Panc1 (cell line): ENCODE results near the gene NEK4. TPM values are rescaled to one million over a fixed set of nuclear protein-coding genes. Genes with fewer than 3 reads are reported as not detected.

Source experiments
- ATAC-seq: fragments of 200-7000 bp; cut with Tn5 transposase; 2 replicates; pipeline ENCODE4 v1.9.1; 2020; ENCODE audit warnings: mild to moderate bottlenecking, moderate library complexity
- BruUV-seq: library from RNA; stranded (reverse); fragments of 400-500 nt; replicated peaks from 2 replicates; lab custom pipeline; 2021; lab: Mats Ljungman, UMichigan
- CTCF ChIA-PET: fragments of 300-600 bp; sonication (Branson Sonifier 250); formaldehyde crosslinking; loops from one replicate; lab custom pipeline; 2022; ENCODE audit warnings: antibody characterized with exemption; lab: Charles Lee
- POLR2A ChIA-PET: fragments of 300-600 bp; sonication (Branson Sonifier 250); formaldehyde crosslinking; loops from one replicate; lab custom pipeline; 2022; ENCODE audit warnings: antibody characterized with exemption; lab: Charles Lee
- DNase-seq: peaks from one replicate; pipeline ENCODE4 v3.0.0-alpha.2; 2010; ENCODE audit warnings: low read depth, low spot score
- H3K27ac ChIP-seq: 2 replicates; pipeline ENCODE4 v1.5.1; 2011; ENCODE audit warnings: mild to moderate bottlenecking, low read length, inconsistent platforms
- H3K27me3 ChIP-seq: fragments of 200-500 bp; sonication (Bioruptor generic); 2 replicates; pipeline ENCODE4 v1.6.0; 2014; ENCODE audit warnings: low read length, inconsistent platforms; ENCODE audit not compliant: control insufficient read depth, insufficient read depth
- H3K36me3 ChIP-seq: fragments of 200-500 bp; sonication (Bioruptor generic); 2 replicates; pipeline ENCODE4 v1.5.1; 2014; ENCODE audit warnings: inconsistent platforms, mild to moderate bottlenecking, low read length, moderate library complexity; ENCODE audit not compliant: control insufficient read depth, insufficient read depth
- H3K4me1 ChIP-seq: 2 replicates; pipeline ENCODE4 v1.5.1; 2011; ENCODE audit warnings: inconsistent platforms, mild to moderate bottlenecking, low read length, moderate library complexity; ENCODE audit not compliant: control insufficient read depth, insufficient read depth
- H3K4me3 ChIP-seq, 2 experiments: 2 replicates each; pipeline ENCODE4 v1.5.1; 2011 to 2012; ENCODE audit warnings: low read depth in 2 of 2, low read length in 2 of 2, mild to moderate bottlenecking in 2 of 2, inconsistent platforms in 1 of 2, moderate library complexity in 1 of 2
- H3K9me3 ChIP-seq: fragments of 200-500 bp; sonication (Bioruptor generic); 2 replicates; pipeline ENCODE4 v1.5.1; 2014; ENCODE audit warnings: low read depth, mild to moderate bottlenecking, inconsistent platforms, low read length, moderate library complexity; ENCODE audit not compliant: control insufficient read depth, insufficient read depth
- POLR2AphosphoS5 ChIP-seq: IDR thresholded peaks from 2 replicates; pipeline ENCODE4 v1.6.1; 2012; ENCODE audit warnings: mild to moderate bottlenecking, low read depth, low read length, moderate library complexity
- SIN3A ChIP-seq: IDR thresholded peaks from 2 replicates; pipeline ENCODE4 v1.6.1; 2012; ENCODE audit warnings: low read depth, mild to moderate bottlenecking, low read length, moderate library complexity, borderline replicate concordance; ENCODE audit not compliant: insufficient read depth
- TCF7L2 ChIP-seq: IDR thresholded peaks from 2 replicates; pipeline ENCODE4 v1.6.1; 2011; ENCODE audit warnings: mild to moderate bottlenecking, low read depth, low read length, inconsistent platforms
- in situ Hi-C: cut with HindIII; loops from 2 replicates; pipeline ENCODE4 v1.10.0; 2016; ENCODE audit warnings: low sequenced_read_pairs, low pct_unique_long_range_greater_than_20kb
- intact Hi-C: fragments of 100-400 bp; cut with micrococcal nuclease; formaldehyde crosslinking; loops from one replicate; pipeline ENCODE4 v1.10.0; 2022; ENCODE audit not compliant: unreplicated experiment
- total RNA-seq: library from RNA; stranded (reverse); gene quantifications from one replicate; pipeline ENCODE4 v1.2.1, GENCODE V29; 2021; ENCODE audit not compliant: unreplicated experiment
- TF ChIP-seq, protein P1 (sequence below): fragments of 450-650 bp; IDR thresholded peaks from 2 replicates; pipeline ENCODE4 v1.5.1; 2017; ENCODE audit warnings: mild to moderate bottlenecking
- TF ChIP-seq, protein P2 (sequence below), 2 experiments: IDR thresholded peaks; 2 replicates each; pipeline ENCODE4 v1.6.1; 2011 to 2012; ENCODE audit warnings: low read depth in 2 of 2, control low read depth in 1 of 2, low read length in 1 of 2, mild to moderate bottlenecking in 1 of 2, moderate library complexity in 1 of 2; ENCODE audit not compliant: insufficient read depth in 1 of 2

The NEK4 gene
- total RNA-seq, 1 experiment from 2014 or later, result 22.9 TPM

DNA sequence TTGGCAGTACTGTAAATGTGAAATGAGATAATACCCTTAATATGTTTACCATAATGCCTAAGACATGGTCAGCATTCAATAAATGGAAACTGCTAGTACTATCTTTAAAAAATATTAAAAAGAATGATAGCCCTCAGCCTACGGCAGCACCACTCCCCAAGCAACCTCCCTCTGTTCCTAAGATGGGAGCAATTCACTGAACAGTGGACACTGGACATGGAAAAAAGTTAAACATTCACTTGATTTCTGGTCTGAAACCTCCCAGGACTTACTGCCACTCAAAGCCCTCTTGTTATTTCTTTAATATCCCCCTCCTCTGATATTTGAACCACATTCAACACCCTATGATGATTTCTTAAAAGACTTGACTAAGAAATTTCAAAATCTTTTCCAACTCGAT lies 27.0 kb downstream of the NEK4 start:
- H3K36me3 ChIP-seq, result peaks cover 2% of the 10 kb centered on the region; the same call in 1 of the 2 replicates
- no peaks in the 10 kb centered on the region for H3K27me3 ChIP-seq
- H3K27ac ChIP-seq, result no peak overlapping the region
- ATAC-seq, result no peak
- no peaks in the 10 kb centered on the region for H3K4me1 ChIP-seq
- no peaks in the 10 kb centered on the region for H3K9me3 ChIP-seq
- CTCF ChIA-PET, result no interaction called here
- TF ChIP-seq TCF7L2 (no peak), SIN3A (no peak), POLR2AphosphoS5 (no peak)
- TF ChIP-seq, protein P1, sequence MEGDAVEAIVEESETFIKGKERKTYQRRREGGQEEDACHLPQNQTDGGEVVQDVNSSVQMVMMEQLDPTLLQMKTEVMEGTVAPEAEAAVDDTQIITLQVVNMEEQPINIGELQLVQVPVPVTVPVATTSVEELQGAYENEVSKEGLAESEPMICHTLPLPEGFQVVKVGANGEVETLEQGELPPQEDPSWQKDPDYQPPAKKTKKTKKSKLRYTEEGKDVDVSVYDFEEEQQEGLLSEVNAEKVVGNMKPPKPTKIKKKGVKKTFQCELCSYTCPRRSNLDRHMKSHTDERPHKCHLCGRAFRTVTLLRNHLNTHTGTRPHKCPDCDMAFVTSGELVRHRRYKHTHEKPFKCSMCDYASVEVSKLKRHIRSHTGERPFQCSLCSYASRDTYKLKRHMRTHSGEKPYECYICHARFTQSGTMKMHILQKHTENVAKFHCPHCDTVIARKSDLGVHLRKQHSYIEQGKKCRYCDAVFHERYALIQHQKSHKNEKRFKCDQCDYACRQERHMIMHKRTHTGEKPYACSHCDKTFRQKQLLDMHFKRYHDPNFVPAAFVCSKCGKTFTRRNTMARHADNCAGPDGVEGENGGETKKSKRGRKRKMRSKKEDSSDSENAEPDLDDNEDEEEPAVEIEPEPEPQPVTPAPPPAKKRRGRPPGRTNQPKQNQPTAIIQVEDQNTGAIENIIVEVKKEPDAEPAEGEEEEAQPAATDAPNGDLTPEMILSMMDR, result no peak
- TF ChIP-seq, protein P2, sequence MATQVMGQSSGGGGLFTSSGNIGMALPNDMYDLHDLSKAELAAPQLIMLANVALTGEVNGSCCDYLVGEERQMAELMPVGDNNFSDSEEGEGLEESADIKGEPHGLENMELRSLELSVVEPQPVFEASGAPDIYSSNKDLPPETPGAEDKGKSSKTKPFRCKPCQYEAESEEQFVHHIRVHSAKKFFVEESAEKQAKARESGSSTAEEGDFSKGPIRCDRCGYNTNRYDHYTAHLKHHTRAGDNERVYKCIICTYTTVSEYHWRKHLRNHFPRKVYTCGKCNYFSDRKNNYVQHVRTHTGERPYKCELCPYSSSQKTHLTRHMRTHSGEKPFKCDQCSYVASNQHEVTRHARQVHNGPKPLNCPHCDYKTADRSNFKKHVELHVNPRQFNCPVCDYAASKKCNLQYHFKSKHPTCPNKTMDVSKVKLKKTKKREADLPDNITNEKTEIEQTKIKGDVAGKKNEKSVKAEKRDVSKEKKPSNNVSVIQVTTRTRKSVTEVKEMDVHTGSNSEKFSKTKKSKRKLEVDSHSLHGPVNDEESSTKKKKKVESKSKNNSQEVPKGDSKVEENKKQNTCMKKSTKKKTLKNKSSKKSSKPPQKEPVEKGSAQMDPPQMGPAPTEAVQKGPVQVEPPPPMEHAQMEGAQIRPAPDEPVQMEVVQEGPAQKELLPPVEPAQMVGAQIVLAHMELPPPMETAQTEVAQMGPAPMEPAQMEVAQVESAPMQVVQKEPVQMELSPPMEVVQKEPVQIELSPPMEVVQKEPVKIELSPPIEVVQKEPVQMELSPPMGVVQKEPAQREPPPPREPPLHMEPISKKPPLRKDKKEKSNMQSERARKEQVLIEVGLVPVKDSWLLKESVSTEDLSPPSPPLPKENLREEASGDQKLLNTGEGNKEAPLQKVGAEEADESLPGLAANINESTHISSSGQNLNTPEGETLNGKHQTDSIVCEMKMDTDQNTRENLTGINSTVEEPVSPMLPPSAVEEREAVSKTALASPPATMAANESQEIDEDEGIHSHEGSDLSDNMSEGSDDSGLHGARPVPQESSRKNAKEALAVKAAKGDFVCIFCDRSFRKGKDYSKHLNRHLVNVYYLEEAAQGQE (IDR thresholded peaks at IDR 0.05; ENCODE audit: insufficient read depth in 1 of 2, low read depth in 2 of 2, low read length in 1 of 2), result no peak
- DNase-seq, result no peak
- in situ Hi-C loops (no loop called here), intact Hi-C loops (loop anchor here (10.0 kb wide), 1 partner anchor 81 kb away; no protein-coding TSS in a partner anchor)
- no TSS peak for BruUV-seq
- POLR2A ChIA-PET, result no interaction called here
- H3K4me3 ChIP-seq, result no peak overlapping the region

DNA sequence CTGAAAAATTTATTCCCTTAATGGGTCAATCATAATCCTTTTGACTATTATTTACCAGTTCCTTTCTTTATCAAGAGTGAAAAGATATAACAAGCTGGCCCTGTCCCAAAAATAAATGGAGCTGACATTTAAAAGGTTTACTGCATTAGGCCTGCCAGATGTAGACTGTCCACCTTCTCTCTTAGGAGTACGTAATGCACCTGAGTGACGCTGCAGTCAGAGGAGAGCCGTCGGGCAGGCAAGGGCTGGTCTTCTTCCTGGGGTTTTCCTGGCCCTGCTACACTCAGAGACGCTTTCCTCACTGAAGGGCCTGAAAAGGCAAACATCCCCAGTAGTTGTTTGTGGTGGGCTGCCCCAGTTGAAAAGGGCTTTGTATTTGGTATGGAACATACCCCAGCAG lies 27.6 kb downstream of the NEK4 start:
- BruUV-seq, result no TSS peak
- ChIA-PET CTCF (interaction anchor here (0.7 kb wide), 1 partner anchor 18 kb away, joined by 3 read pairs; no protein-coding TSS in a partner anchor), POLR2A (no interaction called here)
- Histone ChIP-seq H3K36me3 (peaks cover 2% of the 10 kb centered on the region; the same call in 1 of the 2 replicates), H3K4me1 (no peaks in the 10 kb centered on the region), H3K27ac (no peak overlapping the region), H3K9me3 (no peaks in the 10 kb centered on the region), H3K27me3 (no peaks in the 10 kb centered on the region), H3K4me3 (no peak overlapping the region)
- no peak for ATAC-seq
- TF ChIP-seq TCF7L2, result no peak
- intact Hi-C loops (loop anchor here (10.0 kb wide), 1 partner anchor 82 kb away; no protein-coding TSS in a partner anchor), in situ Hi-C loops (no loop called here)
- DNase-seq, result no peak

DNA sequence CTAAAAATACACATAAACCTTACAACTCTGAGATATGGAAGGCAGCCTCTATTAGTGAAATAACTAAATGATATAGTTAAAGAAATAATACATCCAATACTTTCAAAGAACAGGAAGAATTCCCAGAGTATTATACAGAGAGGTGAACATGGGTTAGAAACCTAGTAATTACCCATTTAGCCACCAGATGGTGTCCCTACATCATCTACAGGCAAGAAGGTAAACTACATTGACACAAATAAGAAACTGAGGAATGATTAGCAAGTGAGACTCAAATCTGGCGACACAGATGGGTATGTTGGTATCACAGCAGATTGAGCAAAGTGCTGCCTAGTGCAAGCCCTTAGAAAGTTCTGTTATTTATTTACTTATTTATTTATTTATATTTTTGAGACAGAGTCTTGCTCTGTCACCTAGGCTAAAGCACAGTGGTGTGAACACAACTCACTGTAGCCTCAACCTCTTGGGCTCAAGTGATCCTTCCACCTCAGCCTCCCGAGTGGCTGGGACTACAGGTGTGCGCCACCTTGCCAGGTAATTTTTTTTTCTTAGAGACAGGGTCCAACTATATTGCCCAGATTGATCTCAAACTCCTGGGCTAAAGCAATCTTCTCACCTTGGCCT lies 28.2 kb downstream of the NEK4 start:
- no peaks in the 10 kb centered on the region for H3K4me1 ChIP-seq
- no peaks in the 10 kb centered on the region for H3K9me3 ChIP-seq
- H3K27me3 ChIP-seq, result no peaks in the 10 kb centered on the region
- intact Hi-C loops (loop anchor here (10.0 kb wide), 1 partner anchor 82 kb away; no protein-coding TSS in a partner anchor), in situ Hi-C loops (no loop called here)
- peaks cover 2% of the 10 kb centered on the region; the same call in 1 of the 2 replicates for H3K36me3 ChIP-seq
- POLR2A ChIA-PET, result no interaction called here
- CTCF ChIA-PET, result interaction anchor here (0.6 to 0.7 kb wide), 3 partner anchors 19 to 1463 kb away, joined by 3 to 4 read pairs (median 3); no protein-coding TSS in a partner anchor
- TF ChIP-seq, protein P1, result peak; percentile 59
- TF ChIP-seq, protein P2 (IDR thresholded peaks at IDR 0.05; ENCODE audit: insufficient read depth in 1 of 2, low read depth in 2 of 2, low read length in 1 of 2), result no peak
- H3K27ac ChIP-seq, result no peak overlapping the region
- H3K4me3 ChIP-seq, result no peak overlapping the region
- ATAC-seq (peak; percentile 69; the same call in 1 of the 2 replicates), DNase-seq (peak; percentile 17)
- BruUV-seq, result no TSS peak
